ENCODE results near the gene ATP2B3.

DNA sequence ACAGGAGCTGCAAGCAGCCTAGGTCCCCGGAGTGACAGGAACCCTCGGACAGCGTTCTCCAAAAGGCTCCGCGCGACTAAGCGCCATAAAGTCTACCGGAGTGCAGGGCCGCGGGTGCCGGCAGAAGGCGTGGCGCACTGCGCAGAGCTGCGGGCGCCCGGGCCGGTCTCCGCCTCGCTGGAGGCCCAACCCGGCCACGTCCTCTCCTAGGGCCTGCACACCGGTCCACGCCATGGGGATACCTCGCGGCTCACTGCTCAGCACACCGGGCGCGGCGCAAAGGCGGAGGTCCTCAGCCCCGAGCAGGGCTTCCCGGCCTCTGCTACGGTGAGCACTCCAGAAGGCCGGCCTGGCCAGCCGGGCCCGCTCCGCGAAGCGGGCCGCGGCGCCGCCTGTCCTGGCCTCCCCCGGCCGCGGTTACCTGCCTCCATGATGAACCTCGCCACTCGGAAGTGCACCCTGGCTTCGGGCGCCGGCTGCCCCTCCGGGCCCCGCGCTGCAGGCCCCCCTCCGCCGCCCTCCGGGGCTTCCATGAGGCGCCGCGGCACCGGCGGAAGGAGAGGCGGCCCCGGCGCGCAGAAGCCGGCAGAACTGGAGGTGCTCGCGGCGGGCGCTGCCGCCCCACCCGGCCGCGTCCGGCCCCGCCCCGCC, 81.2 kb downstream of the ATP2B3 start, which contains the start of gene CCNQ:
- TF ChIP-seq POLR2AphosphoS5 (IDR thresholded peaks at IDR 0.05; ENCODE audit: low read length) (no peak), STAT3 (IDR thresholded peaks at IDR 0.05; ENCODE audit: low read depth, low read length) (no peak), SUZ12 (IDR thresholded peaks at IDR 0.05; ENCODE audit: unreplicated experiment) (no peak), BRCA1 (IDR thresholded peaks at IDR 0.05; ENCODE audit: low read depth, low read length) (no peak), ZNF384 (IDR thresholded peaks at IDR 0.05; ENCODE audit: borderline replicate concordance, low read depth, low read length) (no peak), CHD4 (IDR thresholded peaks at IDR 0.05) (no peak), CHD2 (IDR thresholded peaks at IDR 0.05; ENCODE audit: borderline replicate concordance, low read depth, low read length) (no peak), CHD1 (IDR thresholded peaks at IDR 0.05; ENCODE audit: low read depth, low read length) (no peak), CREM (IDR thresholded peaks at IDR 0.05; ENCODE audit: low read depth) (no peak), SMC3 (IDR thresholded peaks at IDR 0.05; ENCODE audit: borderline replicate concordance, low read length) (no peak), NFYA (IDR thresholded peaks at IDR 0.05; ENCODE audit: borderline replicate concordance, low read depth, low read length) (no peak)
- TF ChIP-seq, protein P1, sequence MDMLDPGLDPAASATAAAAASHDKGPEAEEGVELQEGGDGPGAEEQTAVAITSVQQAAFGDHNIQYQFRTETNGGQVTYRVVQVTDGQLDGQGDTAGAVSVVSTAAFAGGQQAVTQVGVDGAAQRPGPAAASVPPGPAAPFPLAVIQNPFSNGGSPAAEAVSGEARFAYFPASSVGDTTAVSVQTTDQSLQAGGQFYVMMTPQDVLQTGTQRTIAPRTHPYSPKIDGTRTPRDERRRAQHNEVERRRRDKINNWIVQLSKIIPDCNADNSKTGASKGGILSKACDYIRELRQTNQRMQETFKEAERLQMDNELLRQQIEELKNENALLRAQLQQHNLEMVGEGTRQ (IDR thresholded peaks at IDR 0.05; ENCODE audit: borderline replicate concordance, low read depth, low read length): no peak
- TF ChIP-seq, protein P2, sequence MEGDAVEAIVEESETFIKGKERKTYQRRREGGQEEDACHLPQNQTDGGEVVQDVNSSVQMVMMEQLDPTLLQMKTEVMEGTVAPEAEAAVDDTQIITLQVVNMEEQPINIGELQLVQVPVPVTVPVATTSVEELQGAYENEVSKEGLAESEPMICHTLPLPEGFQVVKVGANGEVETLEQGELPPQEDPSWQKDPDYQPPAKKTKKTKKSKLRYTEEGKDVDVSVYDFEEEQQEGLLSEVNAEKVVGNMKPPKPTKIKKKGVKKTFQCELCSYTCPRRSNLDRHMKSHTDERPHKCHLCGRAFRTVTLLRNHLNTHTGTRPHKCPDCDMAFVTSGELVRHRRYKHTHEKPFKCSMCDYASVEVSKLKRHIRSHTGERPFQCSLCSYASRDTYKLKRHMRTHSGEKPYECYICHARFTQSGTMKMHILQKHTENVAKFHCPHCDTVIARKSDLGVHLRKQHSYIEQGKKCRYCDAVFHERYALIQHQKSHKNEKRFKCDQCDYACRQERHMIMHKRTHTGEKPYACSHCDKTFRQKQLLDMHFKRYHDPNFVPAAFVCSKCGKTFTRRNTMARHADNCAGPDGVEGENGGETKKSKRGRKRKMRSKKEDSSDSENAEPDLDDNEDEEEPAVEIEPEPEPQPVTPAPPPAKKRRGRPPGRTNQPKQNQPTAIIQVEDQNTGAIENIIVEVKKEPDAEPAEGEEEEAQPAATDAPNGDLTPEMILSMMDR (IDR thresholded peaks at IDR 0.05 in 2 of 3, conservative IDR thresholded peaks at IDR 0.05 in 1 of 3; ENCODE audit: control insufficient read depth in 2 of 3, extremely low read depth in 1 of 3, insufficient read depth in 1 of 3, low read depth in 3 of 3, low read length in 3 of 3): no peak
- TF ChIP-seq, protein P3, sequence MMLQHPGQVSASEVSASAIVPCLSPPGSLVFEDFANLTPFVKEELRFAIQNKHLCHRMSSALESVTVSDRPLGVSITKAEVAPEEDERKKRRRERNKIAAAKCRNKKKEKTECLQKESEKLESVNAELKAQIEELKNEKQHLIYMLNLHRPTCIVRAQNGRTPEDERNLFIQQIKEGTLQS (IDR thresholded peaks at IDR 0.05; ENCODE audit: borderline replicate concordance, extremely low read depth, low read depth, low read length): no peak

All from GM12878 (cell line).